NCI-H748 (cell line): ENCODE results near the gene ZNF319.
"Not testable (repeated sequence)": the region's sequence is repeated elsewhere in the genome, so short reads cannot be mapped to it uniquely, and the experiment has no call there.

ENCODE experiments used
- DNase-seq: peaks from one replicate; lab custom pipeline; 2025; ENCODE audit not compliant: unreplicated experiment; lab: John Stamatoyannopoulos, UW

ZNF319 gene

GRCh38 chr16:58022601-58023371 is 22.3 kb upstream of the ZNF319 start:
- DNase-seq = peak; percentile 45

GRCh38 chr16:58021661-58022551 is 21.4 kb upstream of the ZNF319 start:
- no peak for DNase-seq

GRCh38 chr16:58020628-58021521 is 20.4 kb upstream of the ZNF319 start:
- peak; percentile 13 for DNase-seq

GRCh38 chr16:58019866-58020538 is 19.5 kb upstream of the ZNF319 start:
- no peak for DNase-seq

GRCh38 chr16:58018803-58019202 is 18.3 kb upstream of the ZNF319 start:
- DNase-seq = no peak

- DNase-seq = no peak
Observed at GRCh38 chr16:58016840-58017446, 16.5 kb upstream of the ZNF319 start.

- DNase-seq = no peak
Observed at GRCh38 chr16:58013201-58013956, 12.9 kb upstream of the ZNF319 start.

- DNase-seq = no peak
Observed at GRCh38 chr16:58012481-58012880, 12.0 kb upstream of the ZNF319 start.

- DNase-seq = no peak
Observed at GRCh38 chr16:58011652-58012051, 11.2 kb upstream of the ZNF319 start.

- DNase-seq = no peak
Observed at GRCh38 chr16:58010886-58011285, 10.4 kb upstream of the ZNF319 start.

- DNase-seq = no peak
Observed at GRCh38 chr16:58009856-58010416, 9.5 kb upstream of the ZNF319 start.

GRCh38 chr16:58004736-58005135 is 4.3 kb upstream of the ZNF319 start:
- not testable (repeated sequence) for DNase-seq

GRCh38 chr16:58002936-58003335 is 2.5 kb upstream of the ZNF319 start:
- DNase-seq = no peak

- no peak for DNase-seq
Observed at GRCh38 chr16:58002416-58002800, 1.9 kb upstream of the ZNF319 start.

GRCh38 chr16:58001781-58002415 is 1.4 kb upstream of the ZNF319 start:
- DNase-seq = no peak

GRCh38 chr16:58000706-58001676 is 519 bp upstream of the ZNF319 start, which contains the start of gene USB1:
Gene USB1 (plus strand): TSS chr16:58001407. CDS start chr16:58001484, 77 bp downstream.
- DNase-seq = peak; percentile 86

- DNase-seq = no peak
Observed at GRCh38 chr16:57999366-57999970, 1.0 kb downstream of the ZNF319 start.
